Effector CD4-positive, alpha-beta T cell (primary cell): Measurements from ENCODE around the gene KCNJ4.

Source experiments
- DNase-seq: peaks from one replicate; pipeline ENCODE4 v3.0.0-alpha.2; 2020

The KCNJ4 gene

DNA sequence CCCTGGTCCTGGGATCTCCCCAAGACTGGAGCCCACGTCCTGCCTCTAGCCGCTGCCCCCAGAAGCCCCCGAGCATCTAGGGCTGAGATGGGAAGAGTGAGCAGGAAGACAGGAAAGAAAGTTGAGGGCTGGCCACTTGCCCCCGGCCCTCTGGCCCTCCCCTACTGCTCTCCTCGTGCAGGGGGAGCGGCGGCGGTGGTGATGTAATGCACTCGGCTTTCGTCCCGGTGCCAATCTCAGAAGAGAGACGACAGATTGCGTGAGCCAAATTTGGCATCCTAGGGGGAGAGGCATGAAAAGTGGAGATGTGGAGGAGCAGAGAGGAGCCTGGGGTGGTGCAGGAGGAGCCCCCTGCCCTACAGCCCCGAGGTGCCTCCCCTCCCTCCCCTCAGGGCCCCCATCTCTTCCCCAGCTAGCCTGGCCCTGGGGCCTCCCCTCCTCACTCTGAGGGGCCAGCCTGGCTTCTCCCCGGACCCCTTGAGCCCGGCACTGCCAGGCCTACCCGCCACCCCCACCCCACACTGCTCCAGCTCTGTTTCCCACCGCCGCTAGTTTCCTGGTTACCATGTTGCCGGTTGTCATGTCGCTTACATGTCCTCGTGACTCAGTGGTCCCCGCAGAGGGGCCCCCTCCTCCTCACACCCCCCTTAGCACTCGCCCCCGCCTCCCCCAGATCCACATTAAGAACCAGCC is 2.5 kb downstream of the KCNJ4 start:
- DNase-seq = no peak

DNA sequence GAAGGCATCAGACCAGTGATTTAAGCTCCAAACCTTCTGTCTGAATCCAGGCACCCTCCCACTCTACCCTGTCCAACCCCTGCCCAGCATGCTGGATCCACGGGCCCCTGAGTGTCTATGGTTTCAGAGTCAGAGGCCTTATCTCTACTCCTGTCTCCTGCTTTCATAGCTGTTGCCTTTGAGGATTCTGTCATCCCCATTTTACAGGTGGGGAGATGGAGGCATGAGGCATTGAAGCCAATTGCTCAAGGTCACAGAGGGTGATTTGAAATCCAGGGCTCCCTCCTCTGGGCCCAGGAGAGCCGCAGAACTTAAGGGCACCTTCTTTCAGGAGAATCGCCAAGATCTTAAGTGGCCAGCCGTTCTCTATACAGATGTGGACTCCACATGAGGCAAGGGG is 3.1 kb downstream of the KCNJ4 start:
- no peak for DNase-seq

DNA sequence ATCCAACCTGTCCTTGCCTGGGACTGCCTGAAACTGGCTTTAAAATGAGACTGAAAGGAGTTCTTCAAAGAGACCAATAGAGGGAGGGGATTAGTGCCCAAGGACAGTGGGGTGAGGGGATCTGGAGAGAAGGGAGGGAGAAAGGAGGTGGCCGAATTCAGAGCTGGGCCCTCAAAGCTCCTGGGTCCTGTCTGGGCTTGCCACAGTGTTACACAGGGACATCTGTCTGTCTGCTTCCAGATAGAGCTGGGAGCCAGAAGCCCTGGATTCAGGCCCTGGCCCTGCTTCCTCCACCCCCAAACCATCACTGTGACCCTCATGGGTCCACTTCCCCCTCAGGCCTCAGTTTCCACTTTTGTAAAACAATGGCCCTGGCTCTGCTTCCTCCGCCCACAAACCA is 3.6 kb downstream of the KCNJ4 start:
- DNase-seq = no peak

DNA sequence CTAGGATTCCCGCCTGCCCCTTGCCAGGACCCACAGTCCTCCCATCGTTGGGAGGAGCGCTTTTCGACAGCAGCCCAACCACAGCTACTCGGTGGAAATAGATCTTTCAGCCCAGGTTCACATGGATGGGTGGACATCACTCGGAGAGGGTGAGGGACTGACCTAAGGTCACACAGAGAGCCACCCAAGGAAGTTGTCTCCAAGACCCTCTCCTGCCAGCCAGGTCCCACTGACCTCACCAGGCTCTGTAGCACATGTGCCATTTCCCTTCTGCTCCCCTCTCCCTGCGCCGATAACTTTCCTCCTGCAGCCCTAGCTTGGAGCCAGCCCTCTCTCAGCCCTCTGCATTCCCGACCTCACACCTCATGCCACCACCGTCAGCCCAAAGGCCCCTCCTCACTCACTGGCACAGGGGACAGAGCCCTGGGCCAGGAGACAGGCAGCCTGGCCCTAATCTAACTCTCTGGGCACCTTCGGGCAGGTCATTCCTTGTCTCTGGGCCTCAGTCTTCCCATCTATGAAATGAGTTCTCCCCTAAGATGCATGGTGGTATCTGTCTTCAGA is 4.7 kb downstream of the KCNJ4 start:
- no peak for DNase-seq

DNA sequence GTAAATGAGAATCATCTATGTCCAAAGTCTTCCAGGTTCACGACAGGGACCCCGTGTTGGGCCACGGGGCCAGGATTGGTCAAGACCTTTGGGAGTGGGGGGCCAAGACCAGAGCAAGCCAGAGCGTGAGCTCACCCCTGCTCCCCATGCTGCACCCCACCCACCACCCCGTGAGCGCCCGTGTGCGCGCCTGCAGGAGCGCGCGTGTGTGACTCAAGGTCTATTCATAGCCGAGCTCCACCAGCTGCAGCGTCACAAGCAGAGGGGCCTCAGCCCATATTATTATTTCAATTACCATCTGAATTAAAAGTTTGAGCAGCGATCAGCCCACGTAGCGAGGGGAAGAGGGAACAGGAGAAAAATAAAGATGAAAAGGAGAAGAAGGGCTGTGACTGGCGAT is 5.2 kb downstream of the KCNJ4 start:
- DNase-seq = no peak

DNA sequence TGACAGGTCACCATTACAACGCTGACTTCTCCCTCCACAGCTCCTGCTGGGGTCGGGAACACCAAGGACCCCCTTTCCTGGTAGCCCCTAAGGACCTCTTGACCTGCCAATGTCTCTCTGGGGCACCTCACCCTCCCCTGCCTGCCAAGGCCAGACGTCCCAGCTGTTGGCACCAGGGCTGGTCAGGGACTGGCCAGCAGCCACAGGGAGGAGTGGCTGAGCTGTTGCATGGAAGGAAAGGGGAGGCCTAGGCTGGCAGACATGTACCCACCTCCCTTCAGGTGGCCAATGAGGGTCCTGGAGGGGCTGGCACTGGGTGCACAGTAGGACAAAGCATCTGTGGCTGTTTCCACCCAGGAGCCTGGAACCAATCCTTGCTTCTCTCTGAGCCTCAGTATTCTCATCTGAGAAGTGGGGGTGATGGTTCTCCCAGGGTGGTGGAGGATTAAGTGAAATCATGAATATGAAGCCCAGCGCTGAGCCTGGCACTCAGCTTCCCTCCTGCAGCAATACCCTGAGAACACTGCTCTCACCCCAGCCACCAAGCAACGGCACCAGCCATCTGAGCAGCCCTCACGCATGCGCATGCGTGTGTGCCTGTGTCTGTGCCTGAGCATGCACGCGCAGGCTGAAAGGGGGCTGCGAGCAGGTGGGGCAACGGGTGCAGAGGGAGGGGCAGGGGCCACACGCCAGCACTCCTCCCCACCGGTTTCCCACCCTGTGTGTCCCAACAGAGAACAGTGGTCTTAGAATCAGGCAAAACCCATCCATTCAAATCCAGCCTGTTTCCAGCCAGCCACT is 5.9 kb downstream of the KCNJ4 start:
- DNase-seq = no peak

DNA sequence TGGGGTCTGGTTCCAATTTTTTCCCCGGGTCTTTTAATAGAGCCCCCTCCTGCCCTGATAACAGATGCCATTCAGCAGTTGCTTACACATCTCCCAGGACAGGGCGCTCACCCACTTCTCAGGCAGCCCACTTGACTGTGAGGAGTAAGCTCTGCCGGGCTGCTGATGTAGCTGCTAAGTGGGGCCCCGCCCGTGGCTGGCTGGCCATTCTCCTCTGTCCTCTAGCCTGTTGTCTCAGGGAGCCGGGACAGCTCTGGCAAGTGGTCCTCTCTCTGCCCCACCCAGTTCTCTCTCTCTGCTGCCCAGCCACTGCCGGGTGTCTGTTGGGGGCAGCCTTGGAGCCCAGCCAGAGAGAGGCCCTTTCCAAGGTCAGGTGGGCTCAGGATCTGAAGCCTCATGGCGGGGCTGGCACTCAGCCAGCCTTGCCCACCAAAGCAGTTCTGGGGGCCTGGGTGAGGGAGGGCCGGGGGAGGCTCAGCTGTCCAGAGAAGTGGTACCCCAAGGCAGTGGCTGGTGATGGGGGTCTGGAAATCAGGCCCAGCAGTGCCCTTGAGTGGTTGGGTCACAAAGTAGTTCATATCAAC is 8.9 kb downstream of the KCNJ4 start:
- no peak for DNase-seq

DNA sequence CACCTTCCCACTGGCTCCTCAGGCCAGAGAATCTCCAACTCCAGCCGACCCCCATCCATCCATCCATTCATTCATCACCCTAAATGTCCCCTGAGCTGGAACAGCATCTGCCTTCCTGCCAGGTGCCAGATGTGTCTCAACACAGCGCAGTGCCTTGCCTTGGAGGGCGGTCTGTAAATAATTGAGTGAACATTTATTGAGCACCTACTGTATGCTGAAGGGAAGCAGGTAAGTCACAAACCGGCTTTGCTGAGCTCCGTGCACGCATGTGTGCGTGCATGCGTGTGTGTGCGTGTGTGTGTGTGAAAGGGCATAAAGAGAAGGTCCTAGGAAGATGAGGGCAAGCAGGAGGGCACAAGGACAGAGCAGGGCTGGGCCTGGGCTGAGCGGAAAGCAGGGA is 10.2 kb downstream of the KCNJ4 start:
- no peak for DNase-seq

DNA sequence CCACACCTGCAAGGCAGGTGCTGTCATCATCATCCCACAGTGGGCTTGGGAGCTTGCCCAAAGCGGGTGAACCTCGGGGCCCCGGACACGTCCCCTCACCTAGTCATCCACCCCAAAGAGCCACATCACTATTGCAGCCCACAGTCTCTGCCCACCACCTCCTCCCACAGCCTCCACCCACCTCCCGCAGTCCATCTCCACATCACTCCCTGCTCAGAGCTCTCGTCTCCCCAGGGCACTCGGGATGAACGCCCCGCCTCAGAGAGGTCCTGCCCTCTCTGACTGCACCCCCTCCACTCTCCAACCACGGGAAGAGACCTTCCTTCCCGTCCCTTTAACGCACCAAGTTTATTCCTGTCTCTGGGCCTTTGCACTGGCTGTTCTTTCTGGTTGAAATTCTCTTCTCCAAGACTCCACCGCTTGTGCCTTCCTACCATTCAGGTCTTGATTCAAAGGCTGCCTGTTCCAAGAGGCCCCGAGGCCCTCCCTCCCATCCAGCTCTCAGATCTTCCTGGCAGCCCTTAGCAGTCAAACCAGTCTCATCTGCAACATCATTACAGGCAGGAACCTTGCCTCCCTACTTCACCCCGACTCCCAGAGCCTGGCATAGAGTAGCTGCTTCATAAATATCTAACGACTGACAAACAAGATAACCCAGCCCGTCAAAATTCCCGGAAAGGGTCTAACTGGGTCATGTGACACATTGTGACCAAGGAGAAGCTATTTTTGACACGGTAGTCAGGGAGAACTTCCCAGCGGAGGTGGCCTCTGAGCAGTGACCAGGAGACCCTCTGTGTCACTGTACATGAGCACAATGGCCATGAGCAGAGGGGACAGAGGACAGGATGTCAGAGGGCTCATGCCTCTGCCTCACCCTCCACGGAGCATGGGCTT is 11.1 kb downstream of the KCNJ4 start:
- DNase-seq = no peak

DNA sequence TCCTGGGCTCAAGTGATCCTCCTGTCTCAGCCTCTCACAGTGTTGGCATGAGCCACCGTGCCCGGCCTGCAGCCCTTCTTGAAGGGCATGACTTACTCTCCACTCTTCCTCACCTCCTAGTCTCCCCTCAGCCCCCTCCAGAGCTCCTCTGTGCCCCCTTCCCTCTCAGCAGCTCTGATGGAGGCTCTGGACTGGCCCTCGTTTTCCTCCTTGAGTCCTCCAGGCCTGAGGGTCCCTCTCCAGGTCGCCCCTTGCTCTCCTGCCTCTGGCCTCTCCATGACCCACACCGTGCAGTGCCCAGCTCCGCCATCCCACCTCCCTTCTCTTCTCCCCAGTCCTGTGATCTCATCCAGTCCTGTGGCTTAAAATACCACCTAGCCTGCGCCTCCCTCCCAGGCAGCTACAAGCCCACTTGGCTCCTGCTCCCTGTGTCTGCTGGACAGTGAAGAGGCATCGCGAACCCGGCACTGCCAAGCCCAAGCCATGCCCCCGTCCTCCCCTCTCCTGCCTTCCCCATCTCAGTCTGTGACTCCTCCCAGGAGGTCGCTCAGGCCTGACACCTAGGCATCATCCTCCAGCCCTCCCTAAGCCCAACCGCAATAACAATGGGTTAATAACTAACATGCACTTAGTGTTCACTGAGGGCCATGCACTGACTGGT is 11.9 kb downstream of the KCNJ4 start:
- no peak for DNase-seq

DNA sequence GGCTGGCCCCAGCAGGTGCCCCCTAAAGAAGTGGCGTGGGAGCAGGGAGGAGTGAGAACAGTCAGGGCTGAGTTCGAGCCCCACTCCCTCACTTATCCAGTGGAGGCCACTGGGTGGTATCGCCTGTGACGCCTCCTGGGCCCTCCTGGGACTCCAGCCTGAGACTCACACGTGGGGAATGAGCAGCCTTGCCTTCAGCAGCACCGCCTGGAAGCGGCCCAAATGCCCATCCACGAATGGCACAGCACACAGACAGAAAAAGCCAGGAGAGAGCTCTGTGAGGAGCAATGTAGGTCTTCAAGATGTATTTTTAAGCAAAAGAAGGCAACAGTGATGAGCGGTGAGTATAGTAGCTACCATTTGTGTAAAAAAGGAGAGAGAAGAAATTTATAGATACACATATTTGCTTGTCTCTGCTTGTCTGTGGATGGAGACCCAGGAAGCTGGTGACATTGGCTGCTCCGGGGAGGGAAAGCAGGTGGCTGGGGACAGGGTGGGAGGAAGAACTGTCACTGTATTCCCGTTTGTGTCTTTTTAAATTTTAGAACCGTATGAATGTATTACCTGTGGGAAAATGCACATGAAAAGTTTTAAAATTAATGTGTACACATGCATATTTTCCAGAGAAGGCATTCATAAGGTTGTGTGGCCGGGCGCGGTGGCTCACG is 13.2 kb downstream of the KCNJ4 start:
- DNase-seq = no peak

DNA sequence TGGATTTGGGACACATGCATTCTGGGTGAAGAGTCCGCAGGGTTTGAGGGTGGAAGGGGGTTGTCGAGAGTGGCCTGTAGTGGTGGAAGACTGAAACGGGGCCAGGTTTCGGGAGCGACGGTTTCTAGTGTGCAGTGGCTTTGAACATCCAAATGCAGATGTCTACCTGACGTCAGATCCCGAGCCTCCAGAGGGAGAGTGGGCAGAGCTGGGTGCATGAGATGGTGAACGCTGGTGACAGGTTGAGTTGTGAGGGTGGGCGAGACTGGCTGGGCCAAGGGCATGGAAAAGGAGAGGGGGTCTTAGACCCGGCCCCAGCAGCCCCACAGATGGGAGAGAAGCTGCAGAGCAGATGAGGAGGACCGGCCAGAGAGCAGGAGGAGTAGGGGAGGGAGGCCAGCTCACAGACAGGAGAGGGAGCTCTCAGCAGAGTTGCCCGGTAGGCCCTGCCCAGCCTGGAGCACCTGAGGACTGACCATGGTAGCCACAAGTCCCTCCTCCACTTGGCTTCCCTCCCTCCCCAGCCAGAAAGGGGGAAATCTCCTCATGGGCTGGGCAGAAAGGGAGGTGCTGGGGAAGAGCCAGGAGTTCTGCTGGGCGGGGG is 14.2 kb downstream of the KCNJ4 start:
- no peak for DNase-seq

DNA sequence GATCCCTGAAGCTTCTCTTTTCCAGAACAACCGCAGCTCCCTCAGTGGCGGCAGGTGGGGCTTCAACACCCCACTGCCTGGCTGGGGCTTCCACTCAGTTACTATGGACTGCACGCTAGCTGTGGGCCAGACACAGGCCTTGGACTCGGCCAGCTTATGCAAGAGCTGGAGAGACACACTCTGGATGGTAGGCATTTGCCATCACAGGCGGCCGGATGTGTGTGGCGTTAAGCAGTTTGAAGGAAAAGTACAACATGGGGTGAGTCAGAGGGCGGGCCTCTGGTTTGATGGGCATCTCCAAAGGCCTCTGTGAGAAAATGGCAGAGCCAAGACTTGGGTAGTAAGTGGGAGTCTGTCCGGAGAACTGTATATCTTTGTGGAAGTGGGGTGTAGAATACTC is 17.6 kb downstream of the KCNJ4 start:
- DNase-seq = no peak

DNA sequence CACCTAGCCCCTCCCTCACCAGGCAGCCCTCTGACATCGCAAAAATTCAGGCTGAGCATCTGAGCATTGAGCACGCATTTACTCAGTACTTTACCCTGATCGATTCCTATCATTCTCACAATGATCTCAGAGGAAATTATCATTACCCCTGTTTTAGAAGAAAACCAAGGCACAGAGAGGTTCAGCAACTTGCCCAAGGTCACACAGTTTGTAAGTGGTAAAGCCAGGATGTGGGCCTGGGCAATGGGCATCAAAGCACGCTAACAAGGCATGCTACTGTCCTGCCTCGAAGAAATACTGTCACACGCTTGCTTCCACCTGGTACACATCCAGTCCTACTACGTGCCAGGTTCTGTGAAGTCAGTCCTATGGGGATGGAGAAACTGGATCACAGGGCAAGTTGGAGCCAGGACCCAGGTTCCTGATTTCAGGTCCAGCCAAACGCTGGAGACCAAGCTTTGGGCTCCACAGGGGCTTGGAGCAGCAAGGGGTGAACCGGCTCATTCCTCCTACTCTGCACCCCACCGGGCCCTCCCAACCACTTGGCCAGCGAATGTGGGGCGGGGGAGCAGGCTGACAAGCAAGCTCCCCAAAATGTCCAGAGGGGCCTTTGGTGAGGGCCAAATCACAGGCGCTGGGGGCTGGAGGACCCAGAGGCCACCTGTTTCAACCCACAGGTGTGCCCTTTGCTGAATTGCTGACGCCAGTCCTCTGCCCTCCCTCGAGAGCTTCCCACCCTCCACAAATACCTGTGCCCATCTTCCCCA is 18.2 kb downstream of the KCNJ4 start:
- no peak for DNase-seq

DNA sequence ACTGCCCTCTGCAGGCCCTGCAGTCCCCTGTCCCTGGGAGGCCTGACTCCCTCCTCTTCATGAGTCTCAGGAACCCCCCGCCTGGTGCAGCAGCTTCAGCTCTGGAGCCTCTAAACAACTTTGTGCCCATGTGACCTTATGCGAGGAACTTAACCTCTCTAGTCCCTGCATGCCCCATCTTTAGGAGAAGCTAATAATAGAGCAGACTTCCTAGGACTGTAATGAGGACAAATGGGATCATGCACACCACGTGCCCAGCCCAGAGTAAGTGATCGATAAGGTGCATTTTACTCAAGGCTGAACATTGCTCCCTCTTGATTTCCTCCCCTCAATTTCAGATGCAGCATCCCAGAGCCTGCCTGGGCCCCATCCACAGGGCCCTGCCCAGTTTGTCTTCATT is 19.0 kb downstream of the KCNJ4 start:
- DNase-seq = no peak

DNA sequence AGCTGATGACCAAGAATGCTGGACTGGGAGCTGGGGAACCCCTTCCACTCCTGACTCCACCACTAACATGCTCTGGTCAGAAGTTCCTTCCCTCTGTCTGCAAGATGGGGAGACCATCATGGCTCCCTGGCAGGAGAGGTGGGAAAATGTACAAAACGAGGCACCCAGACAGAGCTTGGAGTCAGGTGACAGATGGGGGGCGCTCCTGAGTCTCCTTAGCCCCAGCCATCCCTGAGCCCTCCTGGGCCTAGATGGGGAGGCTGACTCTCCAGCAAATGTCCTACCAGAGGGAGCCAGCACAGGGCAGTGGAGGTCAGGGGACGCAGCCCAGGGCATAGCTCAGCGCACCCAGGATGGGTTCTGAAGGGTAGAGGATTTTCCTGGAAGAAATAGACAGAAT is 20.0 kb downstream of the KCNJ4 start:
- DNase-seq = no peak

DNA sequence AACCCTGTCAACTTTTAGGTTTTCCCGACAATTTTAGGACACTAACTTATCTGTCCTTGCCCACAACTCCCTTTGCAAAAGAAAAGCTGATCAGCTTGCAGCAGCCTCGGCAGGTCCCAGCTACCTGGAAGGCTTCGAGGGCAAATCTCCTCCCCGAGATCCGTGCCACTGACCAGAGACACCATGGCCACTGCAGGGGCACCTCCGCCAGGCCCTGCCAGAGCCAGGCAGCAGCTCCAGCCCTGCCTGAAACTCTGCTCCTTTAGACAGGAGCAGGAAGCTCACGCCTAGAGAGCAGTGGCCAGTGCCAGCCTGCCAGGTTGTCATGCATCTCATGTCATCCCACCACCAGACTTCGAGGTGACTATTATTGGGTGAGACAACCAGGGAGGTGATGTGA is 21.1 kb downstream of the KCNJ4 start:
- DNase-seq = no peak

DNA sequence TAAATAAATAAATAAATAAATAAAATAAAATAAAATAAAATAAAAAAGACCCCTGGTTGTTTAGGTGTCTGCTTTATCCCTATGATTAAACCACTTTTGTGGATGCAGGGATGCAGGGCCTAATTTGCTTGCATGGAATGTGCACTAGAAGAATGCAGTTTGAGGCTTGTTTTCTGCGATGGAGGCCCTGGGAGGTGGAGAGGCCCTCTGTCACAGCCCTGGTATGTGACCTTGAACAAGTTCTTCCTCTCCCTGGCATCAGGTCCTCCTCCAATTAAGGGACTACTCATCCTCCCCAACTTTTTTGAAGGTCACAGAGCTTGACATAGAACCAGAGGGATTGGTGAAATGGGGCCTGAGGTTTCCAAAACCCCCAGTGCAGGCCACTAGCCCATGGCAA is 22.7 kb downstream of the KCNJ4 start:
- no peak for DNase-seq

DNA sequence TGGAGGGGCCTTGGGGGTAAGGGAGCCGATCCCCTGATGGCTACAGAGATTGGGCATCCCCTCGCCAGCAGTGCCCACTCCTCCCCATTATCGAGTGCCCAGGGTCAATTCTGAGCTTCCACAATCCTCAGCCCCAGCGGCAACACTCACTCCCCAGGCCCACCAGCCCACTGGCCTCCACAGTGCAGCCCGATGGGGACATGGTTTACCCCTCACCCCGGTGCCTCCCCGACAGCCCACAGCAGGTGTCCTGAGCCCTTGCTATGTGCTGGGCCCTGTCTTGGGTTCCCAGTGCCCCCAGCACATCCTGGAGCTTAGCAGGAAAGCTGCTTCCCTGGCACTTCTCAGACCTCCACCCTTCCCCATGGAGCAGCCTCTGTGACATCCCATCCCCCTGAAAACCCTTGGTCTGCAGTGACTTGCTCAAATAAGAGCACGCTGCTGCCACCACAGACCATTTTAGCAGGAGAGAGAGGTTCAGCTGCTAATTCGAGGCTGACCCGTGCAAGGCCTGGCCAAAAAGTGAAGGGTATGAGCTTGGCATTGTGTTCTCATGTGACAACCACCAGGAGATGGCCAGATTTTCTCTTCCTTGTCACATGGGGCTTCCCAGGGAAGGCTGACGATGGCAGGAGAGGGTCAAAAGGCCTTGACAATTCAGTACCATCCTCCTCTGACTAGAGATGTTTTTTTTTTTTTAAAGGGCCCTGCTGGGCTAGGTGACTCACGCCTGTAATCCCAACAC is 23.6 kb downstream of the KCNJ4 start:
- no peak for DNase-seq
